ENCODE results near the gene RNLS.

Gene RNLS

DNA sequence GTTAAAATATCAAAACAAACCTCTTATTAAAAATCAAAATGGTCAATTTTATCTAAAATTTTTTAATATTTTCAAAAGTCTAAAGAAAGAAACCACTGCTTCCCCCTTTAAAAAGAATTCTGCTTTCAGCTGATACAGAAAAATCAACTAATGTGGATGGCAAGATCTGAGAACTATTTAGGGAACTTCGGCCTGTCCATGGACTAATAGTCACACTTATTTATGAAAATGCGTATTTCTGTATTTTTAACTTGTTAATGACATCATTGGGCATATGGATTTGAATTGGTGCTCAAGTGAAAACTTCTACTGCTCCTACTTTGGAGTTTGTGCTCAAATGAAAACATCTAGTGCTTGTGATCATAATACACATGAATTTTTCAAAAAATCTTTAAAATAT is 31.9 kb downstream of the RNLS start:
- DNase-seq: no peak

DNA sequence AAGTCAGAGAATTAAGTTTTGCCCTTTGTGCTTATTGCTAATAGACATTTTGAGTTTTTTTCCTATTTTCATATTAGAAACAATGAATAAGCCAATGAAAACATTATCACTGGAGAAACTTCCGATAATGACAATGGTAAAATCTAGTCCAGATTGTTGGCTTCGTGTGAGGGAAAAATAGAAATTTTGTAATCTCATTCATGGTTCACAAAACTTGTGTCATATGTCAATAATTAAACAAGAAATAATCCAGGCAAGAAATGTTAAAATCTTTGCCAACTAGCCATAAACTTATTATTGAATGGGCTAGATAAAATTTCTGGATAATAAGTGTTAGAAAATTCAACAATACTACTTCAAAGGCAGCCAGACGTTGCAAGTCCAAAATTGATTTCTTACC is 36.6 kb downstream of the RNLS start:
- no peak for DNase-seq

DNA sequence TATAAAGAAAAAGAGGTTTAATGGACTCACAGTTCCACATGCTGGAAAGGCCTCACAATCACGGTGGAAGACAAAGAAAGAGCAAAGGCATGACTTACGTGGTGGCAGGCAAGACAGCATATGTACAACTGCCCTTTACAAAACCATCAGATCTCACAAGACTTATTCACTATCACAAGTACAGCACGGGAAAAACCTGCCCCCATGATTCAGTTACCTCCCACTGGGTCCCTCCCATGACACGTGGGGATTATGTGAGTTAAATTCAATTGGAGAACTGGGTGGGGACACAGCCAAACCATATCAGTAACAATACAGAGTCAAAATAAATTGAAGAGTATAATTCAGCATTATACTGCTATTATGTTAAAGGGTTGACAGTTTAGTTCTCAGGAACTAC is 37.8 kb downstream of the RNLS start:
- no peak for DNase-seq

DNA sequence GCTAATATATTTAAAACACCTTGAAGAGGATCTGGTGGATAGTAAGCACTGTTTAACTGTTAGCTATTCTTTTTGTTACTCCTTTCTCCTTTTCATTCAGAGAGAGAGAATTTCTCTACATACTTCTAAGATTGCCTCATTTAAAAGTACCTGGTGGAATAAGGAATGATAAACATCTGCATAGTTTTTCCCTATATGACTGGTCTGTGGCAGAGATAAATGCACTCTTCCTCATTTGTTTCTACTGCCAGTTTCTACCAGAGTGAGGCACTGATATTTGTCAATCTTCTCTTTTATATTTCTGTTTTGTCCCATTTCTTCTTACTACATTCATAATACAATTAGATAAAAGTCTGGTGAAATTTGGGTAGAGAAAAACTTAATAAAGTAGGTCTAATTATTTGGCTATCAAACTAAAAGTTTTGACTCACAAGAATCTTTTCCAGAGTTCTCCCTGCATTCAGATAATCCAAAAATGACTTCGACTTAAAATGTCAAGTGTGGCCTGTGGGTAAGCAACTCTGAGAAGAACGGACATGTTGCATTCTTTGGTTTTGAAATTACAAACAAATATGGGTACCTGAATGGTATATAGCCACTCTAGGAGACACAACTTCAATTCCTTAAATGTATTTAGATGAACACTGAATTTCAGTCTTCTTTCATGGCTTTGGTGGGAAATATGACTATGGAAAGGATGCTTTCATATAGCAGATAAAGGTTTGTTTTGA is 38.8 kb downstream of the RNLS start:
- DNase-seq: no peak

DNA sequence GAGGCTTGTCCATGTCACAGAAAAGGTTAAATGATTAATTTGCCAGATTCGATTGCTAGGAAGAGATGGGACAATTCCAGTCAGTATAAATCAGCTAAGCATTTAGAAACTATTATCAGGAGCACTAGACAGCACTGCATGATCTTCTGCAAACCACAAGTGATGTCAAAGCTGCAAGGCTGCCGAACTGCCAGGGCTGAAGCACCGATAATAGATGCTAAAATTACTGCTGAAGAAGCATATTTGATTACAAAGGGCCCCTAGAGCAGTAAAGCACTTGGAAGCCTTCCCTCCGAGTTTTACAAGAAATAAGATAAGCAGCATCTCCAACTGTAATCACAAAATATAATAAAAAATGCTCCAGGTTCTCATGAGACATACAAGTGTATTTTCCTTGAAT is 40.6 kb downstream of the RNLS start:
- no peak for DNase-seq

DNA sequence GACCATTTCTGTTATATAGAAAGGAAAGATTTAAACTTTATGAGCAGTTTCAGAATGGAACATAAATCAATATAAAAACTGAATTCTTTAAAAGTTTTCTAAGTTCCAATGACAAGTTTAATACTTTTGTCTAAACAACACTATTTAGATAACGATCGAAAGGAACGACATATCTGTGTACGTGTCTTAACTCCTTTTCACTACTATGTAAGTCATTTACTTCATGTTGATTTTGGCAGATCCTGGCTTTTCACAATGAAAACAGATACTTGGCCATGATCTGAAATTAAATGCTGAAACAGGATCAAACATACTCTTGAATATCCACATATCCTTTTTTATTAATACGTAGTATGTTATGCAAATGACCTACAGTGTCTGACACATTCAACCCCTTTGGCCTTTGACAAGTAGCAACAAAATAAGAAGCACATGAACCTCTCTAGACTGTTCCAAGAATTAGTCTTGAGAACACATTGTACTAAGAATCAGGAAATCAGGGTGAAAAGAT is 41.9 kb downstream of the RNLS start:
- DNase-seq: no peak

DNA sequence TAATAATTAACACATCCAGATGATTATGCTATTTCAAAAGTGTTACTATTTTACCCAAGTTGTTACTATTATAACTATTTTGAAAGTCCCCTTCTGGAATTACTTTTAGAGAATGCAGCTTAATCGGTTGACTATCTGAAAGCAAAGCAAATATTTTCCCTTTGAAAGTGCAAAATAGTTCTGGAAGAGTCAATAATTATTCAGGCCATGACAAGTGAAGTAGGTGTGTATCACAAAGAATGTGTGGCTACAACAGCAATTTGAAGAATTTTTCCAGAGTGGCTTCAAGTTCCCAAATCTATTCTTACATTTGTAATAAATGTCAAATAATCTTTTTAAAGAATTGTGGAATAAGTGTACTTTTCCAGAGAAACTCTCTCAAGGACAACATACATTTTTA is 42.8 kb downstream of the RNLS start:
- DNase-seq: peak; percentile 31

DNA sequence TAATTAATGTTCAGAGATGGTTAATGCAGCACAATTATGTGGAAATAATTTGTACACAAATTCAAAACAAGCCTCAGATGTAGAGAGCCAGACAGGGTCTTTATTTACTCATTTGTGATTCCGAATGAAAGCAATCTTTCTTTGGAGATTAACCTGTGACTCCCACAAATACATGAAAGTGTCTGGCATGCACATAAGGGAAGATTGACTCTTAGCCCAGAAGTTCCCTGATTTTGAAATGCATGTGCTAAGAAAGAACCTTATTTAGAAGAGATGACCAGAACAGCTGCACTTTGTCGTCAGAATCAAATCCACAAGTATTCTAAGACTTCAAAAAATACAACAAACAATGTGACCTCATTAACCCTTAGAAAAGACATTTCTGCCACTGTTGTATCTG is 45.1 kb downstream of the RNLS start:
- peak; percentile 91 for DNase-seq

DNA sequence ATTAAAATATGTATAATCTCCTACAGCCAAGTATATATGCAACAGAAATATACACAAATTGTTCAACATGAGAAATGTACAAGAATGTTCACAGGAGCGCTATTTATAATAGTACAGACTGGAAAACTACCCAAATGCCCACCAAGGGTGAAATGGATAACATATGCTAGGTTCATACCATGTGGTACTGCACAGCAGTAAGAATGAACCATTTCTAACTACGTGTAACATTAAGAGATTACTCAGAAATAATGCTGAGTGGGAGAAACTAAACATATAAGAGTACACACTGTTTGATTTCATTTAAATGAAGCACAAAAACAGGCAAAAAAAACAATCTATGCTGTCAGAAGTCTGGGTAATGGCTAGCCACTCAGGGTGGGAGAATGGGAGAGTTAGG is 45.8 kb downstream of the RNLS start:
- DNase-seq: peak; percentile 45

DNA sequence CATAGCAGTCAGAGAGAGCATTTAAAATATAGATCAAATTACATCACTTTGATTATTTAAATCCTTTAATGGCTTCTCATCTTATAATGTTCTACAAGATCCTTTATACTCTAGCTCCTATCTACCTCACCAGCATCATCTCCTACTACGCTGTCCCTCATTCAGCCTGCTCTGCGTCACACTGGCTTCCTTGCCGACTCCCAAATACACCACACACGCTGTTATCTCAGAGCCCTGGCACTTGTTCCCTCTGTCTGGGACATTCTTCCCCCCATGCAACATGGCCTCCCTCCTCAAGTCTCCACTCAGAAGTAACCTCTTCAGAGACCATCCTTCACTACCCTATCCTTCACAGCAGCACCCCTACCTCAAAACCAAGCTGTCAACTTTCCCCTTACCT is 46.7 kb downstream of the RNLS start:
- no peak for DNase-seq

DNA sequence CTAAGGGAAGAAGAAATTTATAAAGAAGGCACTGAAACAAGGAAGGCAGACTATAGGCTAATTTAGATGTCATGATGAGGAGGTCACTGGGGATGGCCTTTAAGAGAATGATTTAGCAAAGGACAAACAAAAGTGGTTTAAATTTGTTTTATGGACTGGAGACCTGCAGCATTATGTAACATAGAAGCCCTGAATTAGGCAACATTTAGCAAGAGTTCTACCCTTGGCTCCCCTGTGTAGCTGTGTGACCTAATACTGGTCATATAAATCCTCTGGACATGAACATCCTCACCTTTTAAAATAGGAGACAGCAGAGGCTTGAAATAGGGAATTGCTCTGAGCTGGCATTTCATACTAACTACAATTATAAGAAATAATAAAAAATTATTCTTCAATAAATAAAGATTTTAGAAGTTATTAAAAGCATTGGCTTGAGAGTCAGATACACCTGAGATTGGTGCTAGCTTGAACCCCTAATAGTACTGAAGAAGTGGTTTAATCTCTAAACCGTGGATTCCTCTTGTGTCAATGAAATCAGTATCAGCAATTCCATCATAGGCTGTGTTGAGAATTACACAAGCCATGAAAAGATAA is 48.9 kb downstream of the RNLS start:
- DNase-seq: no peak

DNA sequence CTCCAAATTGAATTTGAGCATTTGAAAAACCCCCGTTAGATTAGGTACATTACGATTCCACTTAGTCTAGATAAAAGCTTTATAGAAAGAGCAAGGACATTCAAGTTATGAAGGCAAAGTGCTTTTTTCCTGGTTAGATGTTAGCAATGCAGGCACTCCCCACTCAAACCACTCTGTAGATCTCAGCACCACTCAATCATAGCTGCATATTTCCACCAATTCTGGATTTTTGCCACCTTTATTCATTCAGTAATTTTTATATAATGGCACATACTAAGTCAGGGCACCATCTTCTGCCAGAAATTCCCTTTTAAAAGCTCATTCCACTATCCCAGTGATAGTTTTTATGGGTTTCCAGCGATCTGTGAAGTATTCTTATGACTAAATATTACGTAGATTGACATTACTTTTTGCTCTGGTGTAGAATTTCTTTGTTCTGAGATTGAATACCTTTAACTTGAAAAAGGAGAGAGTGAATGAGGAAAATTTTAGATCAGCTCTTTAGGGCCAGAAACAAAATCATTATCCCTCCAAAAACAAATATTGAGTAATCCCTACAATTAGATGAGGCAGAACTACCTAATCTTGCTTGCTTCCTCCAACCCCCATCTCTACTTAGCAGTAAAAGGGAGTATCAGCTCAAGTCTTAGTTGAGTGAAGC is 51.6 kb downstream of the RNLS start:
- no peak for DNase-seq

DNA sequence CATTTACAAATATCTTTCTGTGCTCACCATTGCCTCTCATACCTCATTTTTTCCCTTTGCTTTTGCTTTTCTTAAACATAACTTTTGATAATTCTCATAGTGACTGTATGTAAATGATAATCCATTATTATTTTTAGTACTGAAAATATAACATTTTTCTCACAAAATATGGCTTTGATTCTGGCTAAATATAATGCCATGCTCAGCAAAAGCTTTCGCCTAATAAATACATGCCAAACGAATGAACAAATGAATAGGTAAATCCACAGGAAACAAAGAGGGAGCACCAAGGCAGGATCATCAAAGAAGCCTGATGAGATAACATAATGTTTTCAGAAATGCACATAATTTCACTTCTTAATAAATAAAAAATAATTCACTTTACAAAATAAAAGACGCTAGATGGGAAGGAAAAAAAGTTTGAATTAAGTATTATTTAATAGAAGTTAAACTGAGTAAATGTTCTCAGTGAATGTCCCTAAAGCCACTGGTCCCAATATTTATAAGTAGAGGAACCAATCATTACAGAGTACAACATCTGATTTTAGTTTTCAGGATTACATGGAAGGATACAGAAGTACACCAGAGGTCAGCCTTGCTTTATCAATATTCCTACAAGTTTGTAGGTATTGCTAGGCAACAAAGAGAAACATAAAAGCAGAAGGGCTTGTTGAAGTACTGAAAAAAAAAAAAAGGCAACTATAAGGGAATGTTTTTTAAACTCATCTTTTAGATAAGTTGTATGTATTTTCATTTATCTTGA is 52.3 kb downstream of the RNLS start:
- no peak for DNase-seq

DNA sequence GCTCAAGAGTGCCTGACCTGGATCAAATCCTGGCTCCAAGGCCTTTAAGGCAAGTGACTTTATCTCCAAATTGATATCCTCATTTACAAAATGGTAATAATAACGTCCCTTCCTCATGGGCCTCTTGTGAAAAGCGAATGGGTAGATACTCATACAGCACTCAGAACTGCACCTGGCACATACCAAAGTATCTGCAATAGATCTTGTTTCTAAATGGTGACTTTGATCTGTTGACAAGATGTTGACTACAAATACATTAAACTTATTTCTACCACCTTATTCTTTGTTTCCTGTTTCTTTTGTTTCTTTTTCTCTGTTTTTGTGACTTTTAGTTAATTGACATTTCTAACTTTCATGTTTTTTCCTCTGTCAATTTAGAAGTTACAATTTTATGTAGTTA is 53.0 kb downstream of the RNLS start:
- no peak for DNase-seq

DNA sequence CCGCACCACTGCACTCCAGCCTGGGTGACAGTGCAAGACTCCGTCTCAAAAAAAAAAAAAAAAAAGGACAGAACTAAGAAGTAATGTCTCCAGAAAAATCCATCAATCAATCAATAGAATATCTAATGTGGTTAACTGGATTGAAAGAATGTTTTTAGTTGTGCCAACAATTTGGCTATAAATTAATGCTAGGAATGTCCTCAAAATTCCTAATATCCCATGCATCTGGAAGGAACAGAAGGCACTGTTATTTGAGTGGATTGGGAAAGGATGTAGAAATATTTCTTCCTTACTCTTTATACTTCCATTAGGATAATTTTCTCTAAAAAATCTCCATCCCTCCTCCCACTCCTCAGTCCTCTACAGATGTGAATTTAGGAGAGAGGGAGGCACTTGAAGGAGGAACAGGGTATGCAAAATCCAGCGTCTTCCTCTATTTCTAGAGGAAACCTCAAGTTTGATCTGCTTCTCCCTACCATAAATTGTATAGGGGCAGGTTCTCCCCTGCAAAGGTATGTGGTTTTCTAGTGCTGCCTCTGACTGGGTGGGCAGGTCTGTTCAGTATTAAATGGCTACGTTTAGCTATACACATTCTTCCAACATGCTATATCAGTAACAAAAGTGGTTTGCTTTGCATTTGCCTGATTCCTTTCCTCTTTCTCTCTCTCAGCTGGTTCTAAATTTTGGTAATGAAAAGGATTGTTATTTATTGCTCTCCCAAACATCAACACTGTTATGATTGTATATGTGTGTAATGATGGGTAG is 54.1 kb downstream of the RNLS start:
- peak; percentile 79 for DNase-seq

DNA sequence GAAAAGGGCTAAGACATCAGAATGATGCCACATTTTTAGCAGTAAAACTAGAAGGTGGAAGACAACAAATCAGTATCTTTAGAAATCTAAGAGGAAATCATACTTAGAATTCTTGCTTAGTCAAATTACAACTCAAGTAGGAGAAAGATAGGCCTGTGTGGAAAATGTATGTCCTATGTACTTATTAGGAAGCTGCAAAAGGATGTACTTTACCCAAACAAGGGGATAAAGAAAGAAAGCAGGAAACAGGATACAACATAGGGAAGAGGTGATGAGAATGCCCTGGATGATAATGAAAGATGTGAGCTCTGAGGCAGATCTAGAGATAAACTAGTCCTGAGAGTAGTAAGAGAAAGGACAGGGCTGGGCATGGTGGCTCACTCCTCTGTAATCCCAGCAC is 54.9 kb downstream of the RNLS start:
- DNase-seq: peak; percentile 69

DNA sequence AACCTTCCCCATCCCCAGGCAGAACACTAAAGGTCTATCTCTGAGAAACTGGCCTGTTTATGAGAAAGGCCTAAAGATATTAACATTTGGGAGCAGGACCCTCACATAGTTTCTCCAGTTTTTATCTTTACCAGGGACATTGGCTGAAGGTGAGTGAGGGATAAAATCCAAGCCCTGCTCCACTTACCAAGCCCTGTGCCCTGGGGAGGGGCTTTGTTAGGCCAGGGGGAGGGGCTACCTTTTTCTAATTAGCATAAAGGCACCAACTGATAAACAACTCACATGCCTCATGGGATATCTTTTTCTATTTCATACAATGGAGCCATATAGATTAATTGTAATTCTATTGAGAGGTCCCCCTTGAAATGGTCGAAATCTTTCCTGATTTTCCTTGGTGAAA is 55.9 kb downstream of the RNLS start:
- no peak for DNase-seq

DNA sequence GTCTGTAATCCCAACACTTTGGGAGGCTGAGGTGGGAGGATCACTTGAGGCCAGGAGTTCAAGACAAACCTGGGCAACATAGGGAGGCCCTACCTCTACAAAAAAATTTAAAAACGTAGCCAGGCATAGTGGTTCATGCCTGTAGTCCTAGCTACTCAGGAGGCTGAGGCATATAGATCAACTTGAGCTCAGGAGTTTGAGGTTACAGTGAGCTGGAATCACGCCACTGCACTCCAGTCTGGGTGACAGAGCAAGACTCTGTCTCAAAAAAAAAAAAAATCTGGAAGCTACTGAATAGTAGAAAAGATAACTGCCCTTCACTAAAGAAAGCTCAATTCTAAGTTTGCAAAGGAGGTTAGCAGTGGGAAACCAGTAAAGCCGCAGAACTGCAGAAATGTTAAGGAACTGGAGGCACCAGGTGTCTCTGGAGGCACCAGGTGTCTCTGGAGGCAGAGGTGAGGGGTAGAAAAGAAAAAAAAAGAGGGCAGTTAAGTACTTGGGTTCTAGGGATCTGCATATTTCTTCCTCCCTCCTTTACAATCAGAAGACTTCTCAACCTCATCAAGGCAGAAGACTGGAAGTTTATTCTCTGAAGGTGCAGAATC is 56.5 kb downstream of the RNLS start:
- DNase-seq: peak; percentile 24

DNA sequence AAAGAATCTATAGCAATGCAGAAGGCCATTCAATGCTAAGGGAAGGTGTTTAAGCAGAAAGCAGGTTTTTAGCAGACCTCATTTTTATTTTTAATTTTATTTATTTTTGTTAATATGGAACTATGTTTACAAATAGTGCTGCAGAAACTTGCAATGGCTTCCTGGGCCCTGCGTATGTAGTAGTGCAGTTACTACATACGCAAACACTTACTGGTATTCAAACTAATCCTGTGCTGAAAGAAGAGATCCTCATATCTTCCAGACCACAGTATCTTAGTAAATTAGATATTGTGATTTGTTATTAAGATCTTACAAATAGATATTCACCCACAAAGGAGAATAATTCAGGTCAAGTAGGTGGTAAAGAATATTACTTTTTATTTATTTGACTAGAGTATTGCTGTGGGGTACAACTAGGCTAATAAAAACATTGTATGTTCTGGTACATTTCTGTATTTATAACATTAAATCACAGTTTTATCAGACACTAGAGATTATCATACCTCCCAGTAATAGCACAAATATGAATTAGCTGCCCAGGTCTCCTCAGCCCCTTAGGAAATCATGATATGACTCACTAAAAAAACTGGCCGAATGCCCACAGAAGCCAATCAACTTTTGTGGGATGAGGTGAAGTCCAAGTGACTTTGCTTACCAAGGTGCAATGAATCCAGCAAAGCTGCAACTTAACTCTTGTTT is 57.6 kb downstream of the RNLS start:
- DNase-seq: peak; percentile 74

DNA sequence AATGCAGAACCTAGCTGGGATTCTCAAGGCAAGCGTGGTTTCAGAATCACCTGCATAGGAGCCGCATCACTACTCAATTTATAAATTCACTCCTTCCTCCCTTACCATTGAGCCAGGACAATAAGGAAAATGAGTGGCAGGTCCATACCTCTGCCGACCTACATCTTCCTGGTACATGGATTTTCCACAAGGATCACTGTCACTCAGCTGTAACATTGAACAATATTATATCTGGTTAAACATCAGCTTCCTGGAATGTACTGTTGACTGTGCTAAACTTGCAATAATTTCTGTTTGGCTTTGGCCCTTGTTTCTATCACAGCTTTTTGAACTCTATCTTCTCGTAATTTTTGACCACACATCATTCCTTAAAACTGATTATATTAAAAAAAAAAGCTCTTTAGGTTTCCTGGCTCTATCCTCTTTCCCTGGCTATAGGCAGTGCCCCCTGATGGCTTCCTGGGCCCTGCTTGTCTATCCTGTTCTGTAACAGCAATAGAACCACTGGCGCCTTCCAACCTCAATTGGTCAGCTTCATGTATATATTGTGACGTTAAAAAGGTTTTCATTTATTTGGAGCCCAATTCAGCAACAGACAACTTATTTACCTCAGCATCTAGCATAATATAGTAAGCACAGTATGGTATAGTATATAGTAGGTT is 59.2 kb downstream of the RNLS start:
- DNase-seq: no peak

DNA sequence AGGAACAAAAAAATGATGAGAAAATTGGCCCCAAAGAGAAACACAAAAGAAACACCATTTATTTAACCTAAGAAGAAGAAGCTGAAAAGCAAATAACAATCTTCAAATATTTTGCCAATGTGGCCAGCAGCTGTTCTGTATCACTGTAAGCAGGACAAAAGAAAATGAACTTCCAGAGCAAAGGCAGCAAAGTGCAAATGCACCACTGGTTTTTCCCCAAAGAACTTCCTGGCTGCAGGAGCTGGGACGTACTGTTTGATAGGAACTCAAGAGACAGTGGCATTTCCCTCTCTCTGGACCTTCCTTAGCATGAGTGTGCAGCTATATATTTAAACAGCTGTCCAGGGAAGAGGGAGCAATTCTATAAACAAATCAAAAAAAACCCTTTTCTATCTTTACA is 60.4 kb downstream of the RNLS start:
- DNase-seq: no peak
